Activated T-cell treated with anti-CD3 and anti-CD28 coated beads, Interleukin-2, amount 50 U/mL, for 72 hours (primary cell): ENCODE data around the gene DOCK1. TPM values are rescaled to one million over a fixed set of nuclear protein-coding genes. Genes with fewer than 3 reads are reported as not detected.

Experiments
- ATAC-seq, 2 donors: fragments of 150-1000 bp; cut with Tn5 transposase; replicated peaks in 1 of 2; 2 replicates each; pipeline ENCODE4 v1.10.0; 2021; ENCODE audit warnings: moderate library complexity in 2 of 2, mild to moderate bottlenecking in 1 of 2
- DNase-seq, 2 donors: peaks; one replicate each; pipeline ENCODE4 v3.0.0; 2021 to 2022; ENCODE audit warnings: mixed read lengths in 1 of 2
- H3K27ac Mint-ChIP-seq: one replicate; pipeline ENCODE4 v1.8.0; 2022; ENCODE audit warnings: mild to moderate bottlenecking, moderate library complexity, mixed read lengths
- H3K27me3 Mint-ChIP-seq: one replicate; pipeline ENCODE4 v1.8.0; 2022; ENCODE audit warnings: low read depth, mixed read lengths
- H3K36me3 Mint-ChIP-seq, 2 donors: one replicate each; pipeline ENCODE4 v1.8.0; 2022; ENCODE audit warnings: mixed read lengths in 2 of 2, mild to moderate bottlenecking in 1 of 2; ENCODE audit not compliant: insufficient read depth in 2 of 2
- H3K4me1 Mint-ChIP-seq: one replicate; pipeline ENCODE4 v1.8.0; 2022; ENCODE audit warnings: low read depth, mixed read lengths
- H3K4me3 Mint-ChIP-seq, 2 donors: one replicate each; pipeline ENCODE4 v1.8.0; 2022; ENCODE audit warnings: mild to moderate bottlenecking in 2 of 2, mixed read lengths in 2 of 2, moderate library complexity in 2 of 2
- H3K9me3 Mint-ChIP-seq, 2 donors: one replicate each; pipeline ENCODE4 v1.8.0; 2022; ENCODE audit warnings: mixed read lengths in 2 of 2
- total RNA-seq, 2 donors: library from RNA; stranded (reverse); gene quantifications; one replicate each; pipeline ENCODE4 v1.2.3, GENCODE V29; 2022

Gene DOCK1
- total RNA-seq, 2 donors from 2014 or later = 0.35 to 0.53 TPM

DNA sequence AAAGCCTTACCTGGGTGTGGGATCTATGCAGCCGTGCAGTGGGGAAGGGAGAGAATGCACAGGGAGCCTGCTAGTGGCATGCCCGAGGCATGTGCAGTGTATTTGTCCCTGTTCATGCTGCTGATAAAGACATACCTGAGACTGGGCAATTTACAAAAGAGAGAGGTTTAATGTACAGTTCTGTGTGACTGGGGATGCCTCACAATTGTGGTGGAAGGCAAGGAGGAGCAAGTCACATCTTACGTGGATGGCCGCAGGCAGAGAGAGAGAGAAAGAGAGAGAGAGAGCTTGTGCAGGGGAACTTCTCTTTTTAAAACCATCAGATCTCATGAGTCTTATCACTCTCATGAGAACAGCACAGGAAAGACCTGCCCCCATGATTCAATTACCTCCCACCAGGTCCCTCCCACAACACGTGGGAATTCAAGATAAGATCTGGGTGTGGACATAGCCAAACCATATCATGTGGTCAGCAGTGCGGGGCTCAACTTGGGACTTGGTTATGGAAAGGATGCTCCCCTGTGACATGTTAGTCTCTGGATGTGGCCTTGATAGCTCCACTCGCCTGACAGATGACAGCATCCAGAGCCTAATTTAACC, 128.9 kb downstream of the DOCK1 start:
- no peaks in the 10 kb centered on the region for H3K36me3 Mint-ChIP-seq
- no peaks in the 10 kb centered on the region for H3K9me3 Mint-ChIP-seq
- no peak for ATAC-seq
- no peak overlapping the region for H3K4me3 Mint-ChIP-seq
- no peaks in the 10 kb centered on the region for H3K4me1 Mint-ChIP-seq
- H3K27me3 Mint-ChIP-seq = no peaks in the 10 kb centered on the region
- H3K27ac Mint-ChIP-seq = no peak overlapping the region
- DNase-seq = no peak

DNA sequence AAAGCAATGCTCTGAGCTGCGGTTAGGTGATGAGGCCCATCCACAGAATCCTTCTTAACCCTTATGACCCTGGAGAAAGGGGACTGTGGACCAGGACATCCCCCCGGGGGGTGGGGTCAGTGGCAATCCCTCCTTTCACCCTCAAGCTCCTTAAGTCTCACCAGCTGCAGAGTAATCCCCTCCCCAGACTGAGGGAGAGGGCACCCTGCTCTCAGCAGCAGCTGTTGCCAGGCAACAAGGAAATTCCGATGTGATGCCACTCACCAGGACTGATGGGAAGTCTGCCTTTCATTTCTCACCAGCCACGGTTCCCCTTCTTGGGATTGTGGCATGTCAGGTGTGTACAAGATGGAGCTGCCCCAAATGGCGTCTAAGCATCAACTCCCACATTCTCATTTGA, 129.6 kb downstream of the DOCK1 start:
- no peak for ATAC-seq
- Mint-ChIP-seq H3K4me3 (no peak overlapping the region), H3K9me3 (no peaks in the 10 kb centered on the region), H3K27me3 (no peaks in the 10 kb centered on the region), H3K36me3 (no peaks in the 10 kb centered on the region), H3K27ac (no peak overlapping the region), H3K4me1 (no peaks in the 10 kb centered on the region)
- no peak for DNase-seq

DNA sequence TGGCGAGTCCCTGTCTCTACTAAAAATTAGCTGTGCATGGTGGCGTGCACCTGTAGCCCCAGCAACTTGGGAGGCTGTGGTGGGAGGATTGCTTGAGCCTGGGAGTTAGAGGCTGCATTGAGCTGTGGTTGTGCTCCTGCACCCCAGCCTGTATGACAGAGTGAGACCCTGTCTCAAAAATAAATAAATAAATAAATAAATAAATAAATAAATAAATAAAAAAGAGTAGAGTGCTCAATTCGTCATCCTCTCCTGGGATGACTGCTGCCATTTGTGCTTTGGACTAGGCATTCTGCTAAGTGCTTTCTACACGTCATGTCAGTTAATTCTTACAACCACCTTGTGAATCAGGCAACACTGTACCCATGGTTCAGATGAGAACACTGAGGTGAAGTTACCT, 130.6 kb downstream of the DOCK1 start:
- H3K9me3 Mint-ChIP-seq = no peaks in the 10 kb centered on the region
- DNase-seq (no peak), ATAC-seq (no peak)
- no peaks in the 10 kb centered on the region for H3K36me3 Mint-ChIP-seq
- H3K4me1 Mint-ChIP-seq = no peaks in the 10 kb centered on the region
- H3K27ac Mint-ChIP-seq = no peak overlapping the region
- no peak overlapping the region for H3K4me3 Mint-ChIP-seq
- no peaks in the 10 kb centered on the region for H3K27me3 Mint-ChIP-seq

DNA sequence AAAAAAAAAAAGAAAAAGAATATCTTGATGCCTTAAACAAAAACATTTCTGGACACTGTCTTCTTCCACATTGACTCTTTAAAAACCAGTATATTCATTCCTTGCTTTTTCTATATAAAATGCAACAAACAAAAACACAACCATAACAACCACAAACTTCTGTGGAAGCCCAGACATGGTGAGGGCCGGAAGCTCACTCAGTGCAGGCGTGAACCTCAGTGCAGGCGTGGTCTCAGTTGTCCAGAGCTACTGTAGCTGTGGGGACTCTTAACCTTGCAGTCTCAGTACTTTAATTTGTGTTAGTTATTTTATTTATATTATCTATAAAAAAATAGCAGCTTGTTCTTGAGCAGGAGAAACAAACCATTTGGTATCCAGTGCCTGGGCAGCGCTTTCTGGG, 131.8 kb downstream of the DOCK1 start:
- no peak overlapping the region for H3K27ac Mint-ChIP-seq
- no peaks in the 10 kb centered on the region for H3K9me3 Mint-ChIP-seq
- no peaks in the 10 kb centered on the region for H3K27me3 Mint-ChIP-seq
- no peaks in the 10 kb centered on the region for H3K4me1 Mint-ChIP-seq
- ATAC-seq (no peak), DNase-seq (no peak)
- no peak overlapping the region for H3K4me3 Mint-ChIP-seq
- H3K36me3 Mint-ChIP-seq = no peaks in the 10 kb centered on the region

DNA sequence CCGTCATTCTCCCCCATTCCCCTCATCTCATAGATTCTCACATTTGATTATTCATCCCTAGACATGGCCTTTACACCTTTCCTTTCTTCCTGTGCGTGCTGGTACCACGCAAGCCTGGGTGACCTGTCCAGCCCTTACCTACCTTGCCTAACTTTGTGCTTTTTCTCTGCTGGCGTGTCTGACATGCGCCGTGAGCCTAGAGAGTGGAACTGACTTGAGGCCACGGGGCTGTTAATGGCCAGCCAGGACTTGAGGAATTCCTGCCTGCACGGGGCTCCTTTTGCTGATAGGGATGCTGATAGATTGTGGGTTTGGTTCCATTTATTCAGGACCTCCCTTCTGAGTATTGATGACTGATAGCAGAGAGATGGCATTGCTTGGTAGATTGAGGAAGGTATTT, 134.2 kb downstream of the DOCK1 start:
- Mint-ChIP-seq H3K27ac (no peak overlapping the region), H3K4me1 (no peaks in the 10 kb centered on the region)
- no peak for ATAC-seq

DNA sequence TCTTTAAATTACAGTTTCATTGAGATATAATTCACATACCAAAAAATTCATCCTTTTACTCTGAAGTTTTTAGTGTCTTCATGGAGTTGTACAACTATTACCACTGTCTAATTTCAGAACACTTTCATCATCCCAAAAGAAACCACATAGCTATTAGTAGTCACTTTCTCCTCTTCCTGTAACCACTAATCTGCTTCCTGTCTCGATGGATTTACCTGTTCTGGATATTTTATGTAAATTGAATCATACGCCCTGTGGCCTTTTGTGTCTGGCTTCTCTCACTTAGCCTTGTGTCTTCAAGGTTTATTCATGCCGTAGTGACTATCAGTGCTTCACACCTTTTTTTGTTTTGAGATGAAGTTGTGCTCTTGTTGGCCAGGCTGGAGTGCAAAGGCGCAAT, 135.5 kb downstream of the DOCK1 start:
- ATAC-seq (no peak), DNase-seq (no peak)
- Mint-ChIP-seq H3K4me1 (no peaks in the 10 kb centered on the region), H3K36me3 (no peaks in the 10 kb centered on the region), H3K9me3 (no peaks in the 10 kb centered on the region), H3K27ac (no peak overlapping the region), H3K4me3 (no peak overlapping the region), H3K27me3 (no peaks in the 10 kb centered on the region)

More for the DNA sequence above, 134.2 kb downstream of the DOCK1 start:
- no peak for DNase-seq
- no peak overlapping the region for H3K4me3 Mint-ChIP-seq
- no peaks in the 10 kb centered on the region for H3K27me3 Mint-ChIP-seq
- H3K36me3 Mint-ChIP-seq = no peaks in the 10 kb centered on the region
- H3K9me3 Mint-ChIP-seq = no peaks in the 10 kb centered on the region

DNA sequence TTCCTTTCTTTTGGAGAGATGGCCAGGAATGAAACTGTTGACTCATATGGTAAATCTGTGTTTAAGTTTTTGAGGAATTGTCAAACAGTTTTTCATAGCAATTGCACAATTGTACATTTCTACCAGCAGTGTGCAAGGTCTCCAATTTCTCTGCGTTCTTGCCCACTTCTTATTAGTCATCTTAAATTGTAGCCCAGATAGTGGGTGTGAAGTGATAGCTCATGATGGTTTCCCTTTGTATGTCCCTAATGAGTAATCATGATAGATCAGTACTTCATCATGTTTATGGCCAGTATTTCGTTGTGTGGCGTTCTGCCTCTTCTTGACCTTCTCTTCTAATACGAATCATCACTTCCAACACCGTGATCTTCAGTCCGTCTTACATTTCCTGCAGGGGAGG, 136.3 kb downstream of the DOCK1 start:
- H3K27ac Mint-ChIP-seq = no peak overlapping the region
- no peak for DNase-seq
- H3K36me3 Mint-ChIP-seq = no peaks in the 10 kb centered on the region
- no peaks in the 10 kb centered on the region for H3K4me1 Mint-ChIP-seq
- no peak overlapping the region for H3K4me3 Mint-ChIP-seq
- no peaks in the 10 kb centered on the region for H3K9me3 Mint-ChIP-seq
- ATAC-seq = no peak
- no peaks in the 10 kb centered on the region for H3K27me3 Mint-ChIP-seq

DNA sequence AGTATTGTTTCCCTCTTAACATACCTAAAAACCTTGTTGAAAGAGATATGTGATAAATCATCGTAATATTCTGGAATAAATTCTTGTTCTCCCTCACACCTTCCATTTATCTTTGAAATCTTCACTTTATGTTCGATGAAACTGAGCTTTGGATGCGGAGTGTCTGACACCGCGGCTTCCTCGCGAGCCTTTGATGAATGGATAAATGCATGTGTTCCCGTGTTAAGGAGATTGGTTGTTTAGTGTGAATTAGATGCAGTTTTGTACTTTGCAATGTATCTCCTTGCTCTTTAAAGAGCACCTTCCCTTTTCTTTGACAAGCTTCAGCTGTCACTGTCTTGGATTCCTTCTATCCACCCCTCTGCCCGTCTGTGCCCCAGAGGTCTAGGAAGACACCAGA, 138.1 kb downstream of the DOCK1 start:
- Mint-ChIP-seq H3K9me3 (no peaks in the 10 kb centered on the region), H3K4me3 (no peak overlapping the region), H3K27ac (no peak overlapping the region)

DNA sequence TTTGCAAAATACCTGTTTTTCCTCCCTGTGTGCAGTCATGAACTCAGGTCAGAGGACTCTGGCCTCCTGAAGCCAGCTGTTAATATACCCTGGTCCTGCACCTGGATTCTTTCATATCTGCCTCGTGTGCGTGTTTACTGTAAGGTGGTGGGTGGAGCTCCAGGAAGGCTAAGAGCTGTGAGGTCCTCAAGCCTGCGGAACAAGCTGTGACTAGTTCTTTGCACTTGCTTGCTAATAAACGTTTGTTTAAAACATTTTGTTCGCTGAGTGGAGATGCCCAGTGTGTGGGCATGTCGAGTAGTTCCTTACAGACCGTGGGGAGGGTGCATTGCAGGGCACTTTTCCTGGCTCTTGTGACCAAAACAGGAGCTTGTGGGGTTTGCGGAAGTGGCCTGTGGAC, 139.0 kb downstream of the DOCK1 start:
- Mint-ChIP-seq H3K4me1 (no peaks in the 10 kb centered on the region), H3K27me3 (no peaks in the 10 kb centered on the region), H3K36me3 (no peaks in the 10 kb centered on the region), H3K27ac (no peak overlapping the region), H3K4me3 (no peak overlapping the region), H3K9me3 (no peaks in the 10 kb centered on the region)
- ATAC-seq (no peak), DNase-seq (no peak)

More for the DNA sequence above, 138.1 kb downstream of the DOCK1 start:
- H3K27me3 Mint-ChIP-seq = no peaks in the 10 kb centered on the region
- DNase-seq = no peak
- H3K36me3 Mint-ChIP-seq = no peaks in the 10 kb centered on the region
- ATAC-seq = no peak
- H3K4me1 Mint-ChIP-seq = no peaks in the 10 kb centered on the region

DNA sequence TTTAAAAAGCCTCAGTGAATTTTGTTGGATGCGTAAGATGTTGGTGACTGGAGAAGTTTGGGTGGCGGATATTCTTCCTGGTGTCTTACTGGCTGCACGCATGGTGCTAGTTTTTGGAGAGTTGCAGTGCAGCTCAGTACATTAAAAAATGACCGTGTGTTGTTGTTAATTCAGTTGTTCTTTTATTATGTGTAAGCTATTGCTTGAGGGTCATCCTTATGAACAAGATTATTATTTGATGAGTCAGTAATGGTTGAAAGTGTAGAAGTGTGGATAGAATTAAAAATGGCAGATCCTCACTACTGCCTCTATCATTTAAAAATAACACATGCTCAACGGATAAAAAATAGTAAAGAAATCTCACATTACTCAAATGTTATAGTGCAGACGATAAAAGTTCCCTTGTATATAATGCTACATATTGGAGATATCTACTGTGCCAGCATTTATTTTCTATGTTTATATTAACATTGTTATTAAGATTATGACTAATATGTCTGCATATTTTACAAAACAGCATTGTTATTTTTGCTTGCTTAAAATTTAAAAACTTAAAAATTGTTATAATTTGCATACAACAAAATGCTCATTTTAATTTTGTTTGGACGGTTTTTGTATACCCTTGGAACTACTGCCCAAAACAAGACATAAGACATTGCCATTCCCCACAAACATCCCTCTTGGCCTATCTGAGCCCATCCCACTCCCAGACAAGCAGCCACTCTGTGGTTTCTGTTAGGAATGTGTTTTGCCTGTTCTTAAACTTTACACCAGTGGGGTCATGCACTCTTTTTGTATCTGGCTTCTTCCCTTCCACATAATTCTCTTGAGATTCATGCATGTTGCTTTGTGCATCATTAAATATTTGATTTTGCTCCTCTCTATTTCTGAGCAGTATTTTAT, 142.0 kb downstream of the DOCK1 start:
- Mint-ChIP-seq H3K27me3 (no peaks in the 10 kb centered on the region), H3K27ac (no peak overlapping the region), H3K4me3 (no peak overlapping the region), H3K36me3 (no peaks in the 10 kb centered on the region), H3K9me3 (no peaks in the 10 kb centered on the region), H3K4me1 (no peaks in the 10 kb centered on the region)
- ATAC-seq = no peak
- no peak for DNase-seq

DNA sequence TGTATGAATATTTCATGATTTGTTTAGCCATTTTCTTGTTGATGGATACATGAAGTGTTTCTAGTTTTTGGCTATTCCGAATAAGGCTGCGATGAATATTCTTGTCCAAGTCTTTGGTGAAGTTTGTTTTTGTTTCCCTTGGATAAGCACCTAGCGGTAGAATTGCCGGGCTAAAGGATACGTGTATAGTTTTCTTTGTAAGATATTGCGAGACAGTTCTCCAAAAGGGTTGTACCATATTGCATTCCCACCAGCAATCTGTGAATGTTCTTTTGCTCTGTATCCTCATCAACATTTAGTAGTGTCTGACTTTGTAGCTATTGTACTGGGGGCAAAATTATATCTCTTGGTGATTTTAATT, 142.6 kb downstream of the DOCK1 start:
- H3K36me3 Mint-ChIP-seq = no peaks in the 10 kb centered on the region
- no peaks in the 10 kb centered on the region for H3K9me3 Mint-ChIP-seq
- H3K27me3 Mint-ChIP-seq = no peaks in the 10 kb centered on the region
- ATAC-seq = no peak
- DNase-seq = no peak
- no peak overlapping the region for H3K4me3 Mint-ChIP-seq
- no peak overlapping the region for H3K27ac Mint-ChIP-seq
- no peaks in the 10 kb centered on the region for H3K4me1 Mint-ChIP-seq

DNA sequence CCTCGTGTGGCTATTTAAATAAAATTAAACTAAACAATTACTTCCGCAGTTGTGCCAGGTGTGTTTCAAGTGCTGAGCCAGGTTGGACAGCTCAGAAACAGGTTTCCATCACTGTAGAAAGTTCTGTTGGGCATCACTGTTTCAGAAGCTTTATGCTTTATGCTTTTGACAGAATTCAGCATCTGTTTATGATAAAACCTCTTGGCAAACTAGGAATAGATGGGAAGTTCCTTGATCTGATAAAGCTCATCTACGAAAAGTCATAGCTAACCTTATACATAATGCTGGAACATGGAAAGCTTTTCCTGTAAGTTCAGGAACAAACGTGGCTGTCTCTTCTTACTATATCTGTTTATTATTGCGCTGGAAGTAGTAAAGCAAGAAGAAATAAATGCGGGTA, 143.4 kb downstream of the DOCK1 start:
- no peak for DNase-seq
- H3K27ac Mint-ChIP-seq = no peak overlapping the region
- ATAC-seq = no peak
- H3K4me3 Mint-ChIP-seq = no peak overlapping the region
- H3K9me3 Mint-ChIP-seq = no peaks in the 10 kb centered on the region
- no peaks in the 10 kb centered on the region for H3K36me3 Mint-ChIP-seq
- H3K4me1 Mint-ChIP-seq = no peaks in the 10 kb centered on the region
- H3K27me3 Mint-ChIP-seq = no peaks in the 10 kb centered on the region

DNA sequence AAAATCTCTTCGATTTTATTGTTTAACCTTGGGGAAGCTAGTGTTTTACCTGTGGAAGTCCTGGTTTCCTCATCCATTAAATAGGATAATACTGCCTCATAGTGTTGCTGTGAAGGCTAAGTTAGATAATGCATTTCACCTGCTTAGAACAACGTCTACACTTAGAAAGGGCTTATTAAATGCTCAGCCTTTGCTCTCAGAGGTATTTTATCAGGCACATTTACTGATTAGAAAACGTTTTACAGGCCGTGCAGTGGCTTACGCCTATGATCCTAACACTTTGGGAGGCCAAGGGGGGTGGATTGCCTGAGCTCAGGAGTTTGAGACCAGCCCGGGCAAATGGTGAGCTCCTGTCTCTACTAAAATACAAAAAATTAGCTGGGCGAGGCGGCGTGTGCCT, 146.8 kb downstream of the DOCK1 start:
- Mint-ChIP-seq H3K9me3 (peaks cover 0 to 2% of the 10 kb centered on the region in 2 donors), H3K27me3 (no peaks in the 10 kb centered on the region), H3K4me1 (no peaks in the 10 kb centered on the region), H3K36me3 (no peaks in the 10 kb centered on the region), H3K4me3 (no peak overlapping the region), H3K27ac (no peak overlapping the region)
- ATAC-seq (no peak), DNase-seq (no peak)

DNA sequence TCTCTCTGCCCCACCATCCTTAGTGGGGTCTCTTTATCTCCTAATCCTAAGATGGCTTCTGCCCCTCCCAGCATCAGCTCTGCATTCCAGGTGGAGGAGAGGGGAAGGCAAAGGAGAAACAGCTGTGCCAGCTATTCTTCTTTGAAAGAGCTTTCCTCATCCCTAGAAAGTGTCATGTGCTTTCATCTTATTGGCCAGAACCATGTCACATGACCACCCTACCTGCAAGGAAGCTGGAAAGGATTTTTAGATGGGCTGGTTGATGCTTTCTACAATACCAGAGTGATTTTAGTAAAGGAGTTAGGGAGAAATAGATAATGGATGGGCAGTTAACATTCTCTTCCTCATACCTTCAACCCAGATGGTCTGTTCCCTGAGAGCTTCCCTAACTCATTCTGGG, 150.0 kb downstream of the DOCK1 start:
- peaks cover 2 to 4% of the 10 kb centered on the region in 2 donors for H3K9me3 Mint-ChIP-seq
- ATAC-seq = no peak
- DNase-seq = no peak
- H3K27ac Mint-ChIP-seq = no peak overlapping the region
- H3K4me1 Mint-ChIP-seq = no peaks in the 10 kb centered on the region
- peaks cover 0 to 2% of the 10 kb centered on the region in 2 donors for H3K36me3 Mint-ChIP-seq
- no peak overlapping the region for H3K4me3 Mint-ChIP-seq
- H3K27me3 Mint-ChIP-seq = no peaks in the 10 kb centered on the region
